NCI-H1105 treated with DMSO at 0.1 percent for 48 hours (cell line): Measurements from ENCODE around the gene RAB11FIP4.

ENCODE experiments used
- DNase-seq: peaks from one replicate; lab custom pipeline; 2025; lab: John Stamatoyannopoulos, UW

The RAB11FIP4 gene

DNA sequence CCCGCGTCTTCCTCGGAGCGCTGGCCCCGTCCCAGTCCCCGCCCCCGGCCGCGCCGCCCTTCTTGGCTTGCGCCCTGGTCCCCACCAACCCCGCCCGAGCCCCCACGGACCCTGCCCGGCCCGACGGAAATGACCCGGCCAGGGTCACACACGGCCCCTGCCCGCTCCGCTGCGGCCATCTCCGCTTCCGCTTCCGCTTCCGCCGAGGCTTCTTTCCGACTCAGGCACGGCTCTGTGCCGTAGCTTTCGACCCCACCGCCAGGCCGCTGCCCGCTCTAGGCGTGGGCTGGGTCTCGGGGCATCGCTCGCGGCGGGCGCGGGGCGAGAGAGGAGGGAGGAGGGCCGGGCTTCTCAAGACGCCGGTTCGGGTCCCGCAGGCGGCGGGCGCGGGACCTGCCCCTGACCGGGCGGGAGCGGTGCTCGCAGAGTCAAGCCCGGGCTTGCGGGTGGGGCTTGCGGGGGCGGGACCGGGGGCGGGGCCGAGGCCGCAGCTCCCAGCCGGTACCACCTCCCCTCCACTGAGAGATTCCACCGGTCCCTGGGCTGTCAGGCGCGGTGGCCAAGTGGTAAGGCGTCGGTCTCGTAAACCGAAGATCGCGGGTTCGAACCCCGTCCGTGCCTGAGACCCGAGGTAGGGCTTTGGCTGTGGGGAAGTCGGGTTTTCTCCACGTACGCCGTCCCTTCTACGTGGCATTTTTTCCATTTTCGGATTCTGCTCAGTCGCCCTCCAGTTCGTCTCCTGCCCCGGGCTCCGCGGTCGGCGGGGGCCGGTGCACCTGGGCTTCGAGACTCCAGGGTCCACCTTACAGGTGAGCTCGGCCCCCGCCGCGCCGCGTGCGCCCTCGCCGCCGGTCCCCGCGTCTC is 158.3 kb downstream of the RAB11FIP4 start:
- peak; percentile 81 for DNase-seq

GRCh38 chr17:31550389-31551056 is 159.0 kb downstream of the RAB11FIP4 start:
- DNase-seq, result peak; percentile 56

DNA sequence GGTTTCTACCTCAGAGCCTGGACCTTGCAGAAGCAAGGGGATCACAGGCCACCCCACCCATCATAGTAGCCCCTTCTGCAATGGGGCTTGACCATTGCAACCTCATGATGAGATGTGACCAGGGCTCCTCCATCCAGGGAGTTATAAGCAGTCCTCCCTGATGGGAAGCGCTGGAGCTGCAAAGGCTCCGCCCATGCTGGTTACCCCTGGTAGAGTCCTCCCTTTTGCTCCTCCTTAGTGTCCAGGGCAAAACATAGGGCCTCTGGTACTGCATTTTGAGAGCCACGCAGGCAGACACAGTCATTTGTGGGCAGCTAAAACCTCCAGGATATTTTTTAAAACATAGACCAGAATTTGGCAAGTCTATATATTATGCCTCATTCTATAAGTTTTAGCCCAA is 161.1 kb downstream of the RAB11FIP4 start:
- DNase-seq, result no peak

- no peak for DNase-seq
Observed at GRCh38 chr17:31553506-31553905, 162.0 kb downstream of the RAB11FIP4 start.

DNA sequence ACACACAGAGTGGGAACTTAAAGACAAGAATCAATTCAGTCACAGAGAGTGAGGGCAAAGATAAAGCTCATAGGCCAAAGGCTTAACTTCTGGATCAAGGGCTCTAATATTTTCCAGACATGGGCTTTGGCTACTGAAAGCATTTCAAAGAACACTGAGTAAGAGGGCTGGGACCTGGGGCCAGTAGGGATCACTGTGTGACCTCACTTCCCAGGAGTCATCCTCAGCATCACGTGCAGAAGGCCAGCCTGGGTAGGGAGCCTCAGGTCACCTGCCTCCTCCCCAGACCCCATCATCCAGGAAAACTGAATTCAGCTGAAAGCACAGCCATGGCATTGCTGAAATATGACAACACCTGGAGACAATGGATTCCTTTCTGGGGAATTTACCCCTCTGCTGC is 163.5 kb downstream of the RAB11FIP4 start:
- DNase-seq, result no peak

DNA sequence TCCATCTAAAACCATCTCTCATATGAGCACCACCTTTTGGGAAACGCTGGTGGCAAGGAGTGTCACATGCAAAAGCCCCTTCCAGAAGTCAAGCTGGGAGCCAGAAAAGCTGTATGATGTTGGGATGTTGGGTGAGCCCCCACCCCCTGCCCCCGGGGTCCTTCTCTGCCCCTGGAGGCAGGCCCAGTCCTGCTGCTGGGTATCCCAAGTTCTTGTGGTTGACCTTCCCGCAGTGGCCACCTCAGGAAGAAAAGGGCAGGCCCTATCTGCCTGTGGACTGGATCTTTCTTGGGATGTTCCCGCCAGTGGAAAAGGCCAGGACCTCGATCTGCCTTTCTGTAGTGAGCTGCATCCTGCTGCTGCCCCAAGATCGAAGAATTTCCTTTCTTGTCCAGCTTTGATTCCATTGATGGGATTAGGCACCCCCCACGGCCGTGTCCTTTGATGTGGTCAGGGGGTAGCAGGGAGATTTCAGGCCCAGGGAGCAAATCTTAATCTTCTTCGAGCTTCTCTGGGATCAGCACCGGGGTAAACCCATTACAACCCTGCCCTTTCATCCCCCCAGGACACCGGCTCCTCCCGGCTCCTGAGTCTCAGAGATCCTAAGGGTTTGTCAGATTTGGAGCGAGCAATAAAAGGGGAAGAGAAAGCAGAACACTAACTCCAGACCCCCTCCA is 165.6 kb downstream of the RAB11FIP4 start:
- DNase-seq, result no peak

- DNase-seq, result peak; percentile 31
Observed at GRCh38 chr17:31558748-31559583, 167.5 kb downstream of the RAB11FIP4 start.

GRCh38 chr17:31559584-31560501 is 168.4 kb downstream of the RAB11FIP4 start:
- DNase-seq, result no peak

DNA sequence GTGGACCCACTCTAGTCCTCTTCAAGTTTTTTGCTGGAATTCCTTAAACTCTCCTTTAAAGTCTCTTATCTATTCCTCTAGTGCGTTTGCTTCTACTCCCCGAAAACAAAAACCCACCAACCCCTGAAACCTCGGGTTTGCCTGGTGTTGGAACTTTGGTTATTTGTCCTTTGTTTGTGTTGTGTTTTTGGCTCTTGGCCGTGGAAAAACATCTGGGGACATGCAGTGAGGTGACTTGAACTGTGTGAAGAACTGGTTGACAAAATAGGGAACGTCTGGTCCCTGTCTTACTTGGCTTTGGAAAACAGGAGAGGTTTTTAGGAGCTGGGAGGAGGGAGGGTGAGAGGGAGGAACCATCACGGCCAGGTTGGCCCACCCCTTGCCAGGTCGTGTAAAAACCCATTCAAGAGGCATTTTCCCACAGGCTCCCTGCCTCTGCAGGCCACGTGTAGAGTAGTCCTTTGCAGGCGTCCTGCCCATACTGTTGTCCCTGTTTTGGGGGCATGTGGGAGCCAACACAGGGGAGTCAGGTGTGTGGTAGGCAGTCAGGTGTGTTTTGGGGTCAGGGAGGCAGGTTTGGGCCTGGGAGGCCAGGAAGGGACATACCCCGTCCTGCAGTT is 169.3 kb downstream of the RAB11FIP4 start:
- no peak for DNase-seq

DNA sequence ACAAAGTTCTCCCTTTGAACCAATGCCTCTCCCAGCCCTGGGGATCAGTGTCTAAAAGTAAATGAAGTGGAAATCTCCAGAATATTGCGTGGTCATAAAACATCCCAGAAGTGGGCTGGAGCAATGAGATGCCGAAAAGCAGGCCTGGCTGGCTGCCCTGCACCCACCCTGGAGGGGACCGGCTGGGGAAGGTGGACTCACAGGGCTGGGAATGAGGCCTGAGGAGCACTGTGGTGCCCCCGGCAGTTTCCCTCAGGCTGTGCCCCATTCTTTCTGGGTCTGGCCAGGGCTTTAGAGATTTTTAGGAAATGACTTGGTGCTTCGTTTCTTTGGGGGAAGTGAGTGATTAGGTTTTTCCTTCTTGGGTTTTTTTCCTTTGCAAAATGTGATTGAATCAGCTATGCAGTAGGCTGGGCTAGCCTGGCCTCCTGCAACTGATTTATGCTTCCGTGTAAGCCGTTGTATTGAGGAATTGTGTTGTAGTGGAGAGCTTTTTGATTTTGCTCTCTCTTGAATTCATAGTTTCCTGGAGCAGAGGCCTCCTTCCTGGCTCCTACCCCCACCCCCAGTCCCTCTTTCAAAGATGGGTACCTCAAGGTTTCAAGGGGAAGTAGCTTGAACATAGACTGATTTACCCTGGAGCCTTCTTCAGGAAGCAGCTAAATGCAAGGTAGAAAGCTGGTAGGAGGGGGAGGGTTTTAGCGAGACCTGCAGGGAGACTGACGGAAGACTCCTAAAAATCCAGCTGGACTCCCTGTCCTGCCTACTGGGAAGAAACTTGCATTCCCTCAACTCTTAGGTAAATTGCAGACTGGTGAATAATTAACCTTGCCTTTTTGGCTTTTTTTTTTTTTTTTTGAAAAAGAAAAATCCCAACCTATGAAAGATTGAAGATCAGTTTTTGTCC is 170.2 kb downstream of the RAB11FIP4 start:
- no peak for DNase-seq

DNA sequence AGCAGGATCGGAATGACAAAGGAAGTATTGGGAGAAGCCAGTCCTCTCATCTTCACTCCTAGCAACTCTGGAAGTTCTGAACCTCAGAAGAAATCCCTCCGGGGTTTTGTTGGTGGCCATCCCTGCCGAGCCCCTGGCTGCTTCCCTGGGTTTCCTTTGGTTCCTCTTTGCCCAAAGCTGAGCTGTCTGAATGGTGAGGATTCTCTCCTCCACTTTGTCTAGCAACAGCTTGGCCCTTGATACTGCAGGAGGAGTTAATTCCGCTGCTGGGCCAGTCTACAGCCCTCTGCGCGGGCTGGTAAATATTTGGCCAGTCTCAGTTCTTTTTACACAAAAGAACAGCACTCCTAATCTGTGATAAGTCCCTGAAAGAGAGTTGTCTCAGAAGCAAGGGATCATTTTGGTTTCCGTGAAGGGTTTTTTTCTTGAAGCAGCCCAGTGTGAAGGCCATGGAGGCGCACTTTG is 170.9 kb downstream of the RAB11FIP4 start:
- no peak for DNase-seq

DNA sequence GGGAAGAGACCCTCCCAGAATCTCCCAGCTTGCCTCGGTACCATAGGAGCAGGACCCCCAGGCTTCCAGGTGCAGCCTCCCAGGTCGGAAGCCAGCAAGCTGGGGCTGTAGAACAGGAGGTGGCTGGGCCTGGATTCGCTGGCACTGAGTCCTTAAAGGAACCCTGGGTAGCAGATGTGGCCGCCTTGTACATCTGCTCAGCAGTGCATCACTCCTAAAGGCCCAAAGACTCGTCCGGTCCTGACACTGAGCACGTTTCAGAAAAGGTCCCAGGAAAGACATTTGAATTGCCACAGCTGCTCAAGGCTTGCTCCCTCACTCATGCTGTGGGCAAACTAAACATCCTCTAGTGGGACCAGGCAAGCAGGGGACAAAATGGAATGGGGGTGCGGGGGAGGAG is 172.8 kb downstream of the RAB11FIP4 start:
- DNase-seq, result no peak

- DNase-seq, result no peak
Observed at GRCh38 chr17:31564883-31565301, 173.4 kb downstream of the RAB11FIP4 start.

DNA sequence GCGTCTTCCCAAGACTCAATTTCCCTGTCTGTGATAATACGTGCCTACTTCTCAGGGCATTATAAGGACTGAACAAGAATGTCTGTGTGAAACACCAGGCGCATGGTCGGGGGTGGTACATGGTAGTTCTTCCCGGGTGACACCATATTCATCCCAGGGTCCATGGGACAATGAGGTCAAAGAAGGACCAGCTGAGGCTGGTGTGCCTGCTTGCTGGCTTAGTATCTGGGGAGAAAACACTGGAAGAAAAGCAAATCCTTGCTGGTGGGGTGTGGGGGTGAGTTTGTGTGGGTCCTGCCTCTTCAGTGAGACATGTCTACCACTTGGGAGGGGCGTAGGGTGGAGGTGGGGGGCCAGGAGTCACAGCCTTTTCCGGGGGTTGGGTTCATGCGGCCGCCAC is 174.2 kb downstream of the RAB11FIP4 start:
- no peak for DNase-seq

DNA sequence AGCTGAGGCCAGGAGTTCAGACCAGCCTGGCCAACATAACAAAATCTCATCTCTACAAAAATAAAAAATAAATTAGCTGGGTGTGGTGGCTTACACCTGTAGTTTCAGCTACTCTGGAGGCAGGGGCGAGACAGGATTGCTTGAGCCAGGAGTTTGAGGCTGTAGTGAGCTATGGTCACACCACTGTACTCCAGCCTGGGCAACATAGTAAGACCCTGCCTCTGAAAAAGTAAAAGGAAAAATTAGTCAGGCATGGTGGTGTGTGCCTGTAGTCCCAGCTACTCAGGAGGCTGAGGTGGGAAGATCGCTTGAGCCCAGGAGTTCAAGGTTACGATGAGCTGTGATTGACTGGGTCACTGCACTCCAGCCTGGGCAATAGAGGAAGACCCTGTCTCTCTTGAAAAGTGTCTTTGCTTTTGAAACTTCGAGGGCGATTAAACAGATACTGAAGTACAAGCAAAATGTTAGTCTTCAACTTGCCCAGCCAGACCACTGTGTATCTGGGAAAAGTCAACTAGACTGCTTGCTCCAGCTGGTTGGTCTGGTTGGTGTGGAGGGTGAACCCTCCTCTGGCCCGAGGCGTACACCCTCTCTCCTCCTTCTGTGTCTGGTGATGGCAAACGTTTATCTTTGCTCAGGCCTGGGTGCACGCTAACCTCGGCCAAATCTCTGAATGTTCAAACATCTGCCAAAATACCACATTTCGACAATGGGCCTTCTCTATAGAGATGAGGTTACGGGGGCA is 174.9 kb downstream of the RAB11FIP4 start:
- DNase-seq, result no peak

- DNase-seq, result no peak
Observed at GRCh38 chr17:31566992-31567373, 175.5 kb downstream of the RAB11FIP4 start.

- DNase-seq, result no peak
Observed at GRCh38 chr17:31568121-31568520, 176.6 kb downstream of the RAB11FIP4 start.

DNA sequence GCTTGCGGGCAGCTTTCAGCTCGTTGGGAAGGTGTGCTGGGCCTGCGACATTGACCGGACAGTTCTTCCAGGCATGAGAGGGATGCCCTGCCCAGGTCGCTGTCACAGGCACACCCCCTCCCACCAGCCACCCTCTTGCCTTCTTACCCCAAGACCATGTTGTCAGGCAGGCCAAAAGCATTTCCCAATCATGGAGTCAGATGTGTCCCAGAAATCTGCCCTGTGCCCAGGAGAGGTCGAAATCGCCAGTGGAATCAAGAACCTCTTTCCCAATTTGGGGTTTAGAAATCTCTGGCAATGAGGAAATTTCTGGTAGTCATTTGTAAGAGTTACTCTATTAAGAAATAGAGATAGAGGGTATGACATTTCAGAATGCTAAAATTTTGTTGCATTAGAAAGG is 177.1 kb downstream of the RAB11FIP4 start:
- no peak for DNase-seq

DNA sequence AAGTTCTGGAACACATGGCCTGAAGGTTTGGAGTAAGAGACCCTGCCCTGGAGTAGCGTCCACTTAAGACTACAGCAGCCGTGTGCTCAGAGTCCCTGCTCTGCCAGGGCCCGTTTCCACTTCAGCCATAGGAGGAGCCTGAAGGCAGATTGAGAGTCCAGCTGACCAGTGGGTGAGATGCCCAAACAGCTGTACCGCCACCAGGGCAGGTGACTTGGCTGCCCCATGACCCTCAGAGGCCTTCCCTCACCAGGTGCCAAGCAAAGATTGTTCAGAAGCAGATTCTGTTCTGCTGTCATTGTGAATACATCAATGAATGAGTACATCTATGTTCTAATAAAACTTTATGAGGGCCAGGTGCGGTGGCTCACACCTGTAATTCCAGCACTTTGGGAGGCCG is 178.8 kb downstream of the RAB11FIP4 start:
- no peak for DNase-seq
